Glomerular endothelial cell (primary cell): ENCODE results near the gene HNRNPR. TPM values are rescaled to one million over a fixed set of nuclear protein-coding genes. Genes with fewer than 3 reads are reported as not detected.
A peak's percentile ranks its signal among the peaks of the same experiment; 100 is the strongest.
"Not testable (repeated sequence)": the region's sequence is repeated elsewhere in the genome, so short reads cannot be mapped to it uniquely, and the experiment has no call there.

Experiments
- DNase-seq: peaks from one replicate; pipeline ENCODE4 v3.0.0-alpha.2; 2011; ENCODE audit warnings: low read depth, low spot score; ENCODE audit errors: extremely low read depth
- total RNA-seq: library from RNA; depleted of rRNA; stranded (reverse); fragments of >200 nt; gene quantifications from 2 replicates; pipeline ENCODE4 v1.2.3, GENCODE V29; 2015

Gene HNRNPR
- total RNA-seq = 79.4 and 99.3 TPM in 2 replicates

- DNase-seq = peak; percentile 98
These were observed at the start of gene HNRNPR for GRCh38 chr1:23344111-23344986. HNRNPR (minus strand) TSS chr1:23344284; CDS start chr1:23341008, 3,276 bp downstream.

GRCh38 chr1:23393706-23394105, 49.6 kb upstream of the HNRNPR start:
- DNase-seq = no peak

GRCh38 chr1:23392125-23392855, 48.2 kb upstream of the HNRNPR start:
- DNase-seq = no peak

- no peak for DNase-seq
These were observed 45.8 kb upstream of the HNRNPR start for GRCh38 chr1:23389837-23390321.

- no peak for DNase-seq
These were observed 43.4 kb upstream of the HNRNPR start for GRCh38 chr1:23387494-23387893.

- DNase-seq = no peak
These were observed 41.1 kb upstream of the HNRNPR start for GRCh38 chr1:23385119-23385621.

GRCh38 chr1:23384312-23385058, 40.4 kb upstream of the HNRNPR start:
- DNase-seq = no peak

GRCh38 chr1:23383577-23384311, 39.7 kb upstream of the HNRNPR start:
- no peak for DNase-seq

GRCh38 chr1:23381233-23381885, 37.3 kb upstream of the HNRNPR start:
- DNase-seq = no peak

- DNase-seq = no peak
These were observed 36.6 kb upstream of the HNRNPR start for GRCh38 chr1:23380719-23381118.

- not testable (repeated sequence) for DNase-seq
These were observed 36.2 kb upstream of the HNRNPR start for GRCh38 chr1:23380236-23380635.

GRCh38 chr1:23376890-23377811, 33.1 kb upstream of the HNRNPR start:
- DNase-seq = no peak

- DNase-seq = not testable (repeated sequence)
These were observed 30.1 kb upstream of the HNRNPR start for GRCh38 chr1:23374079-23374735.

- DNase-seq = no peak
These were observed 28.1 kb upstream of the HNRNPR start for GRCh38 chr1:23371987-23372880.

GRCh38 chr1:23370709-23371584, 26.9 kb upstream of the HNRNPR start:
- no peak for DNase-seq

- DNase-seq = no peak
These were observed 26.2 kb upstream of the HNRNPR start for GRCh38 chr1:23370330-23370708.
